ENCODE measurements around the gene WDR1. TPM values are rescaled to one million over a fixed set of nuclear protein-coding genes. Genes with fewer than 3 reads are reported as not detected.

WDR1 gene
- total RNA-seq, 1 experiment from 2014 or later: 227 TPM

GRCh38 chr4:10050721-10051120 lies 65.9 kb downstream of the WDR1 start:
- Histone ChIP-seq H3K27me3 (replicated peaks; ENCODE audit: insufficient read depth, low read depth, low read length, poor library complexity) (peaks cover 24% of the 10 kb centered on the region), H3K36me3 (ENCODE audit: insufficient read depth, low read length, poor library complexity, severe bottlenecking) (no peaks in the 10 kb centered on the region), H3K9me3 (ENCODE audit: low read depth, low read length, poor library complexity, severe bottlenecking) (no peaks in the 10 kb centered on the region), H3K4me3 (ENCODE audit: low read depth, low read length, poor library complexity, severe bottlenecking) (no peak overlapping the region), H3K27ac (ENCODE audit: low read depth, low read length, poor library complexity, severe bottlenecking) (no peak overlapping the region), H3K4me1 (ENCODE audit: insufficient read depth, low read length, poor library complexity, severe bottlenecking) (no peaks in the 10 kb centered on the region)
- intact Hi-C loops (cut with micrococcal nuclease; ENCODE audit: unreplicated experiment): no loop called here
- no peak for DNase-seq (ENCODE audit: low spot score)
- ChIA-PET CTCF (no interaction called here), POLR2A (ENCODE audit: low non-redundant PET) (no interaction called here)
- no TSS peak for BruUV-seq (replicated peaks)
- TF ChIP-seq EZH2 (IDR thresholded peaks at IDR 0.05; ENCODE audit: borderline replicate concordance, low read depth, low read length, poor library complexity, severe bottlenecking) (no peak), CTCF (conservative IDR thresholded peaks at IDR 0.05; ENCODE audit: low read depth, low read length) (no peak)

- Histone ChIP-seq H3K27me3 (replicated peaks; ENCODE audit: insufficient read depth, low read depth, low read length, poor library complexity) (peaks cover 24% of the 10 kb centered on the region), H3K9me3 (ENCODE audit: low read depth, low read length, poor library complexity, severe bottlenecking) (no peaks in the 10 kb centered on the region), H3K27ac (ENCODE audit: low read depth, low read length, poor library complexity, severe bottlenecking) (no peak overlapping the region), H3K4me1 (ENCODE audit: insufficient read depth, low read length, poor library complexity, severe bottlenecking) (no peaks in the 10 kb centered on the region), H3K36me3 (ENCODE audit: insufficient read depth, low read length, poor library complexity, severe bottlenecking) (no peaks in the 10 kb centered on the region), H3K4me3 (ENCODE audit: low read depth, low read length, poor library complexity, severe bottlenecking) (no peak overlapping the region)
- TF ChIP-seq CTCF (conservative IDR thresholded peaks at IDR 0.05; ENCODE audit: low read depth, low read length) (no peak), EZH2 (IDR thresholded peaks at IDR 0.05; ENCODE audit: borderline replicate concordance, low read depth, low read length, poor library complexity, severe bottlenecking) (no peak)
- ChIA-PET POLR2A (ENCODE audit: low non-redundant PET) (no interaction called here), CTCF (no interaction called here)
- BruUV-seq (replicated peaks): no TSS peak
- intact Hi-C loops (cut with micrococcal nuclease; ENCODE audit: unreplicated experiment): no loop called here
- no peak for DNase-seq (ENCODE audit: low spot score)
Observed at GRCh38 chr4:10050261-10050661, 66.3 kb downstream of the WDR1 start.

- no peak for TF ChIP-seq EZH2 (IDR thresholded peaks at IDR 0.05; ENCODE audit: borderline replicate concordance, low read depth, low read length, poor library complexity, severe bottlenecking)
- no peak for TF ChIP-seq CTCF (conservative IDR thresholded peaks at IDR 0.05; ENCODE audit: low read depth, low read length)
- no TSS peak for BruUV-seq (replicated peaks)
- Histone ChIP-seq H3K36me3 (ENCODE audit: insufficient read depth, low read length, poor library complexity, severe bottlenecking) (no peaks in the 10 kb centered on the region), H3K4me3 (ENCODE audit: low read depth, low read length, poor library complexity, severe bottlenecking) (no peak overlapping the region), H3K4me1 (ENCODE audit: insufficient read depth, low read length, poor library complexity, severe bottlenecking) (no peaks in the 10 kb centered on the region), H3K9me3 (ENCODE audit: low read depth, low read length, poor library complexity, severe bottlenecking) (no peaks in the 10 kb centered on the region), H3K27ac (ENCODE audit: low read depth, low read length, poor library complexity, severe bottlenecking) (no peak overlapping the region), H3K27me3 (replicated peaks; ENCODE audit: insufficient read depth, low read depth, low read length, poor library complexity) (peaks cover 24% of the 10 kb centered on the region)
- CTCF ChIA-PET: no interaction called here
- intact Hi-C loops (cut with micrococcal nuclease; ENCODE audit: unreplicated experiment): no loop called here
- POLR2A ChIA-PET (ENCODE audit: low non-redundant PET): no interaction called here
- DNase-seq (ENCODE audit: low spot score): no peak
Observed at GRCh38 chr4:10048941-10049697, 67.5 kb downstream of the WDR1 start.
